ENCODE measurements around the gene GLRX. TPM values are rescaled to one million over a fixed set of nuclear protein-coding genes. Genes with fewer than 3 reads are reported as not detected.

GLRX gene
- total and polyA plus RNA-seq, 2 of the 4 experiments (the other 2 are of a cell fraction) = 142 to 193 TPM

DNA sequence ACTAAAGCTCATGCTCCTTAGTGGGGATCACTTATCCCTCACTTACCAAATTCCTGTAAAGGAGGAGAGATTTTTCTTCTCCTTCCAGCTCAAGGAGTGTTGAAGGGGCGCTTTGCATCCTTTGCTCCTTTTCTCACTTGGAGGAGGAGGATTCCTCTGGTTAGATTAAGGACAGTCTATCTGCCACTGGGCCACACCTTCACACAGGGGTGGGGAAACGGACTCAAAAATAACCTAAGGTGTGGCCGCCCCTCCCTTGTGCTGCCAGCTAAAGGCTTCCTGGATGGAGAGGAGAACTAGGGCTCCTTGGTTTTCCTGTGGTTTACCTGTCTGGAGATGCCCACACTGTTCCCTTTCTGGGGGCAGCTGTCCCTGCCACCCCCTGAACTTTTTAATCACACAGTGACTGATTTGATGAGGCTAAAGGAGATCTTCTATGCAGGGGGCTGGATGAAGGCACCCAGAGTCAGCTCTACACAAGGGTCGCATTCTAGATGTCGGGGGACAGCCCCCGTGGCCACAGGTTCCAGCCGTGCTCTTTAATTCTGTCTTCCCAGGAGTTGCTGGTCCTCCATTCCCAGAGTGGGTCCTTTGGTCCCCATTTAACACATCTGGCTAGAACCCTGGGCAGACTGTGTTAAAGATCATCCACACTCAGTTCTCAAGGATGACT, 14.4 kb downstream of the GLRX start:
- H3K18ac ChIP-seq (ENCODE audit: low read depth, low read length) = no peak overlapping the region
- 0 out of 2 replicates have a peak overlapping the region, but pooled peaks have one; percentile 37 for H3K23ac ChIP-seq (ENCODE audit: low read depth, low read length)
- 0 out of 2 replicates have a peak overlapping the region, but pooled peaks have one; percentile 25 for H2AK5ac ChIP-seq (ENCODE audit: low read depth, low read length)
- H3K56ac ChIP-seq (ENCODE audit: extremely low read depth, insufficient read depth, low read length) = no peak overlapping the region
- H2BK15ac ChIP-seq (ENCODE audit: low read depth, low read length) = no peak overlapping the region; the same call in 2 of the 3 replicates
- H4K20me1 ChIP-seq (ENCODE audit: insufficient read depth, low read length) = no peaks in the 10 kb centered on the region
- BruUV-seq (replicated peaks) = no TSS peak
- in situ Hi-C loops (cut with MboI; ENCODE audit: low sequenced_read_pairs) (no loop called here), dilution Hi-C loops (cut with HindIII; ENCODE audit: low sequenced_read_pairs, unreplicated experiment) (no loop called here), intact Hi-C loops (cut with micrococcal nuclease) (no loop called here)
- H3K79me1 ChIP-seq (ENCODE audit: low read depth in 1 of 2, low read length in 2 of 2) = peaks cover 0 to 16% of the 10 kb centered on the region in 2 experiments; a peak in 2 of 4 replicates
- DNase-seq = no peak
- H3K27me3 ChIP-seq (ENCODE audit: control insufficient read depth, insufficient read depth, low read length) = no peaks in the 10 kb centered on the region
- H3K4ac ChIP-seq (ENCODE audit: low read depth, low read length) = no peak overlapping the region
- no peak overlapping the region for H3K14ac ChIP-seq (replicated peaks; ENCODE audit: low read depth, low read length)
- no peak overlapping the region for H2BK120ac ChIP-seq (ENCODE audit: low read depth, low read length)
- H4K91ac ChIP-seq (ENCODE audit: insufficient read depth, low read depth, low read length) = no peak overlapping the region
- WGBS, 2 experiments (ENCODE audit: extremely low coverage in 2 of 2, insufficient read length in 1 of 2) = no CpG with 5 or more reads among the region's 7 CpGs
- no peak overlapping the region for H3K9ac ChIP-seq (ENCODE audit: low read depth, low read length)
- H2BK20ac ChIP-seq (ENCODE audit: low read depth, low read length) = no peak overlapping the region
- H3K9me3 ChIP-seq (ENCODE audit: control insufficient read depth, insufficient read depth, low read length) = peaks cover 3% of the 10 kb centered on the region; the same call in 1 of the 2 replicates
- no peak overlapping the region for H2BK5ac ChIP-seq (ENCODE audit: low read depth, low read length, poor library complexity, severe bottlenecking)
- H4K5ac ChIP-seq (ENCODE audit: low read depth, low read length) = no peak overlapping the region
- H2AK9ac ChIP-seq (replicated peaks; ENCODE audit: low read depth, low read length, poor library complexity) = peak overlapping the region; percentile 15
- peaks cover 18% of the 10 kb centered on the region for H3K4me1 ChIP-seq (ENCODE audit: control insufficient read depth, insufficient read depth, low read length)
- H2AFZ ChIP-seq (replicated peaks; ENCODE audit: low read length, poor library complexity) = no peak overlapping the region
- no peak overlapping the region for H3K4me3 ChIP-seq (ENCODE audit: insufficient read depth, low read depth, low read length)
- ATAC-seq (ENCODE audit: low read depth) = no peak
- no peak overlapping the region for H3K27ac ChIP-seq (ENCODE audit: insufficient read depth, low read length)
- ChIA-PET CTCF (no interaction called here), POLR2A (ENCODE audit: unreplicated experiment) (no interaction called here)
- no peak overlapping the region for H3K4me2 ChIP-seq (ENCODE audit: low read depth, low read length)
- TF ChIP-seq POLR2A (IDR thresholded peaks at IDR 0.05; ENCODE audit: low read depth, low read length) = no peak
- H4K8ac ChIP-seq (ENCODE audit: low read depth in 2 of 2, low read length in 2 of 2) = no peak overlapping the region
- H3K36me3 ChIP-seq (ENCODE audit: control insufficient read depth, insufficient read depth, low read length) = no peaks in the 10 kb centered on the region; the same call in none of the 2 replicates
- peaks cover 12% of the 10 kb centered on the region for H3K9me1 ChIP-seq (ENCODE audit: insufficient read depth, low read length)
